B cell (primary cell): ENCODE data around the gene EXOC7. TPM values are rescaled to one million over a fixed set of nuclear protein-coding genes. Genes with fewer than 3 reads are reported as not detected.

Experiments used
- ATAC-seq: fragments of 200-7000 bp; cut with Tn5 transposase; one replicate; pipeline ENCODE4 v1.10.0; 2021; ENCODE audit warnings: low read depth, mild to moderate bottlenecking, moderate number of reproducible peaks, moderate library complexity
- CTCF ChIA-PET: fragments of 350-600 bp; sonication (Branson Sonifier 250); formaldehyde crosslinking; loops from one replicate; lab custom pipeline; 2021; ENCODE audit warnings: antibody characterized with exemption, inconsistent platforms; lab: Charles Lee
- POLR2A ChIA-PET: fragments of 350-600 bp; sonication (Branson Sonifier 250); formaldehyde crosslinking; loops from one replicate; lab custom pipeline; 2021; ENCODE audit warnings: antibody characterized with exemption; lab: Charles Lee
- DNase-seq: peaks from one replicate; pipeline ENCODE4 v3.0.0; 2013
- H2AFZ ChIP-seq: 2 replicates; pipeline ENCODE4 v1.6.1; 2012; ENCODE audit warnings: mild to moderate bottlenecking, low read depth, low read length; ENCODE audit not compliant: insufficient read depth, poor library complexity, severe bottlenecking
- H3K27ac ChIP-seq, 2 donors: 1 replicate in 1 of 2; 2 replicates in 1 of 2; pipeline ENCODE4 v1.5.1; 2012 to 2013; ENCODE audit warnings: low read length in 2 of 2, mild to moderate bottlenecking in 2 of 2, moderate library complexity in 1 of 2
- H3K27me3 ChIP-seq, 4 experiments: fragments of 200-600 bp in 1 of 4; sonication (generic) in 1 of 4; replicated peaks in 1 of 4; 1 replicate in 2 of 4; 2 replicates in 2 of 4; pipeline versions ENCODE4 v1.6.1 to v1.7.0; 2013 to 2016; ENCODE audit warnings: low read length in 3 of 4, mild to moderate bottlenecking in 2 of 4, mixed read lengths in 1 of 4, moderate library complexity in 1 of 4; ENCODE audit not compliant: insufficient read depth in 4 of 4, control insufficient read depth in 3 of 4; ENCODE audit errors: control extremely low read depth in 1 of 4
- H3K36me3 ChIP-seq, 2 experiments: replicated peaks in 1 of 2; 1 replicate in 1 of 2; 2 replicates in 1 of 2; pipeline versions ENCODE4 v1.6.1 to v1.7.1; 2013; ENCODE audit warnings: low read length in 1 of 2; ENCODE audit not compliant: insufficient read depth in 2 of 2, control insufficient read depth in 1 of 2; ENCODE audit errors: control extremely low read depth in 1 of 2, extremely low read depth in 1 of 2
- H3K4me1 ChIP-seq, 2 donors: fragments of 200-600 bp in 1 of 2; sonication (generic) in 1 of 2; 1 replicate in 1 of 2; 2 replicates in 1 of 2; pipeline versions ENCODE4 v1.5.1 to v1.6.1; 2013 to 2017; ENCODE audit warnings: low read length in 2 of 2; ENCODE audit not compliant: control insufficient read depth in 2 of 2, insufficient read depth in 2 of 2
- H3K4me2 ChIP-seq: replicated peaks from 2 replicates; pipeline ENCODE3; 2012; ENCODE audit warnings: mild to moderate bottlenecking, low read depth, low read length; ENCODE audit not compliant: poor library complexity, severe bottlenecking
- H3K4me3 ChIP-seq, 5 experiments: fragments of 200-600 bp in 1 of 5; sonication (generic) in 1 of 5; 1 replicate in 3 of 5; 2 replicates in 2 of 5; pipeline versions ENCODE4 v1.5.1 to v1.7.0; 2011 to 2016; ENCODE audit warnings: low read length in 4 of 5, mild to moderate bottlenecking in 4 of 5, low read depth in 2 of 5, control low read depth in 1 of 5, moderate library complexity in 1 of 5; ENCODE audit not compliant: insufficient read depth in 1 of 5; ENCODE audit errors: control extremely low read depth in 1 of 5, extremely low read depth in 1 of 5
- H3K79me2 ChIP-seq: fragments of 200-600 bp; sonication (generic); one replicate; pipeline ENCODE4 v1.6.0; 2016; ENCODE audit warnings: low read length; ENCODE audit not compliant: control insufficient read depth, insufficient read depth
- H3K9ac ChIP-seq: fragments of 200-600 bp; sonication (generic); 2 replicates; pipeline ENCODE4 v1.6.1; 2017; ENCODE audit warnings: mild to moderate bottlenecking, low read length, moderate library complexity
- H3K9me3 ChIP-seq, 3 donors: one replicate each; pipeline versions ENCODE4 v1.6.1 to v1.7.1; 2013; ENCODE audit warnings: low read length in 2 of 3; ENCODE audit not compliant: control insufficient read depth in 2 of 3, insufficient read depth in 1 of 3; ENCODE audit errors: control extremely low read depth in 1 of 3
- H4K20me1 ChIP-seq: 2 replicates; pipeline ENCODE4 v1.6.0; 2012; ENCODE audit warnings: mild to moderate bottlenecking, low read length; ENCODE audit not compliant: insufficient read depth, control insufficient read depth, poor library complexity, severe bottlenecking
- H3K27ac Mint-ChIP-seq: one replicate; pipeline ENCODE4 v1.8.0; 2021; ENCODE audit warnings: mixed read lengths
- H3K27me3 Mint-ChIP-seq: one replicate; pipeline ENCODE4 v1.8.0; 2021; ENCODE audit warnings: mixed read lengths
- H3K4me1 Mint-ChIP-seq: one replicate; pipeline ENCODE4 v1.8.0; 2021; ENCODE audit warnings: mixed read lengths
- H3K4me3 Mint-ChIP-seq: one replicate; pipeline ENCODE4 v1.8.0; 2021; ENCODE audit warnings: mixed read lengths
- H3K9me3 Mint-ChIP-seq: one replicate; pipeline ENCODE4 v1.8.0; 2022; ENCODE audit warnings: mixed read lengths; ENCODE audit not compliant: insufficient read depth
- CTCF ChIP-seq: fragments of 200-600 bp; IDR thresholded peaks from one replicate; pipeline ENCODE4 v1.8.0; 2022; ENCODE audit warnings: antibody characterized with exemption, mild to moderate bottlenecking
- EZH2 ChIP-seq: IDR thresholded peaks from 2 replicates; pipeline ENCODE4 v1.6.1; 2012; ENCODE audit warnings: borderline replicate concordance, low read depth, mild to moderate bottlenecking, moderate library complexity, low read length; ENCODE audit not compliant: insufficient read depth, poor library complexity, severe bottlenecking
- WGBS: methylation state at CpG from one replicate; pipeline ENCODE4 v1.1.5; 2013; ENCODE audit warnings: missing lambda C conversion rate; ENCODE audit not compliant: insufficient coverage; 5-methylcytosine and 5-hydroxymethylcytosine counted together
- intact Hi-C: fragments of 100-400 bp; cut with micrococcal nuclease; formaldehyde crosslinking; loops from one replicate; pipeline ENCODE4 v1.10.0; 2022
- polyA plus RNA-seq: library from polyadenylated mRNA; depleted of rRNA; stranded (reverse); fragments of >200 nt; gene quantifications from 2 replicates; pipeline ENCODE4 v1.2.3, GENCODE V29; 2012
- total RNA-seq, 2 donors: library from RNA; stranded (reverse); fragments of 120-200 nt in 1 of 2; gene quantifications; 1 replicate in 1 of 2; 2 replicates in 1 of 2; pipeline versions ENCODE4 v1.2.3 to v1.2.4, GENCODE V29; 2013 to 2022

The EXOC7 gene
- total and polyA plus RNA-seq, 2 donors (not counting 1 experiment from before 2014, with no cell fraction given) = 105 to 194 TPM

- DNase-seq (no peak), ATAC-seq (no peak)
- peaks cover 14% of the 10 kb centered on the region for H4K20me1 ChIP-seq
- Mint-ChIP-seq H3K9me3 (no peaks in the 10 kb centered on the region), H3K4me3 (no peak overlapping the region), H3K27me3 (no peaks in the 10 kb centered on the region), H3K4me1 (peaks cover 6% of the 10 kb centered on the region), H3K27ac (no peak overlapping the region)
- H3K27me3 ChIP-seq = no peaks in the 10 kb centered on the region
- peaks cover 20 to 88% of the 10 kb centered on the region in 2 experiments for H3K36me3 ChIP-seq
- H3K9me3 ChIP-seq = no peaks in the 10 kb centered on the region
- WGBS = 74% methylated on average over 5 of the region's 9 CpGs
- no peak overlapping the region for H3K27ac ChIP-seq
- no peak overlapping the region for H3K9ac ChIP-seq
- TF ChIP-seq CTCF = no peak
- no peak for TF ChIP-seq EZH2
- ChIA-PET POLR2A (no interaction called here), CTCF (interaction anchor here (0.9 kb wide), 1 partner anchor 35 kb away, joined by 3 read pairs; no protein-coding TSS in a partner anchor)
- no peak overlapping the region for H2AFZ ChIP-seq
- H3K79me2 ChIP-seq = peaks cover 7% of the 10 kb centered on the region
- H3K4me2 ChIP-seq = no peak overlapping the region
- intact Hi-C loops = no loop called here
- H3K4me1 ChIP-seq = no peaks in the 10 kb centered on the region
- H3K4me3 ChIP-seq = no peak overlapping the region
These were observed 54.9 kb downstream of the EXOC7 start for GRCh38 chr17:76048711-76049110.

GRCh38 chr17:76048025-76048605 lies 55.5 kb downstream of the EXOC7 start:
- H3K4me3 ChIP-seq = no peak overlapping the region
- no peak overlapping the region for H2AFZ ChIP-seq
- no peaks in the 10 kb centered on the region for H3K4me1 ChIP-seq
- intact Hi-C loops = no loop called here
- no peak overlapping the region for H3K27ac ChIP-seq
- peaks cover 25 to 88% of the 10 kb centered on the region in 2 experiments for H3K36me3 ChIP-seq
- ChIA-PET POLR2A (no interaction called here), CTCF (no interaction called here)
- WGBS = 79% methylated on average over 9 of the region's 9 CpGs
- peaks cover 6% of the 10 kb centered on the region for H3K4me1 Mint-ChIP-seq
- H3K27ac Mint-ChIP-seq = no peak overlapping the region
- H3K9me3 Mint-ChIP-seq = no peaks in the 10 kb centered on the region
- no peaks in the 10 kb centered on the region for H3K27me3 Mint-ChIP-seq
- H3K4me3 Mint-ChIP-seq = no peak overlapping the region
- peaks cover 10% of the 10 kb centered on the region for H4K20me1 ChIP-seq
- H3K9me3 ChIP-seq = no peaks in the 10 kb centered on the region
- no peak overlapping the region for H3K4me2 ChIP-seq
- DNase-seq = no peak
- TF ChIP-seq EZH2 (no peak), CTCF (no peak)
- ATAC-seq = no peak
- H3K9ac ChIP-seq = no peak overlapping the region
- H3K79me2 ChIP-seq = peaks cover 7% of the 10 kb centered on the region
- no peaks in the 10 kb centered on the region for H3K27me3 ChIP-seq
